ENCODE results near the gene UROS.

Gene UROS

GRCh38 chr10:125857185-125857760, 34.2 kb upstream of the UROS start:
- DNase-seq (ENCODE audit: low read depth), result no peak
- no peak for TF ChIP-seq CTCF (IDR thresholded peaks at IDR 0.05; ENCODE audit: control insufficient read depth, extremely low read depth, insufficient read depth)
- H3K4me3 ChIP-seq (ENCODE audit: low read depth, low read length), result no peak overlapping the region

- no peak overlapping the region for H3K4me3 ChIP-seq (ENCODE audit: low read depth, low read length)
- no peak for TF ChIP-seq CTCF (IDR thresholded peaks at IDR 0.05; ENCODE audit: control insufficient read depth, extremely low read depth, insufficient read depth)
- no peak for DNase-seq (ENCODE audit: low read depth)
Measured at GRCh38 chr10:125852487-125852886, 29.4 kb upstream of the UROS start.

GRCh38 chr10:125850766-125851731, 28.0 kb upstream of the UROS start:
- TF ChIP-seq CTCF (IDR thresholded peaks at IDR 0.05; ENCODE audit: control insufficient read depth, extremely low read depth, insufficient read depth), result no peak
- no peak overlapping the region for H3K4me3 ChIP-seq (ENCODE audit: low read depth, low read length)
- no peak for DNase-seq (ENCODE audit: low read depth)

GRCh38 chr10:125849448-125849847, 26.4 kb upstream of the UROS start:
- H3K4me3 ChIP-seq (ENCODE audit: low read depth, low read length), result no peak overlapping the region
- DNase-seq (ENCODE audit: low read depth), result no peak
- TF ChIP-seq CTCF (IDR thresholded peaks at IDR 0.05; ENCODE audit: control insufficient read depth, extremely low read depth, insufficient read depth), result no peak

- TF ChIP-seq CTCF (IDR thresholded peaks at IDR 0.05; ENCODE audit: control insufficient read depth, extremely low read depth, insufficient read depth), result no peak
- DNase-seq (ENCODE audit: low read depth), result no peak
- no peak overlapping the region for H3K4me3 ChIP-seq (ENCODE audit: low read depth, low read length)
Measured at GRCh38 chr10:125848857-125849256, 25.8 kb upstream of the UROS start.

- no peak for DNase-seq (ENCODE audit: low read depth)
- no peak overlapping the region for H3K4me3 ChIP-seq (ENCODE audit: low read depth, low read length)
- no peak for TF ChIP-seq CTCF (IDR thresholded peaks at IDR 0.05; ENCODE audit: control insufficient read depth, extremely low read depth, insufficient read depth)
Measured at GRCh38 chr10:125848371-125848770, 25.3 kb upstream of the UROS start.

Measured in LNCaP clone FGC (cell line).